ENCODE data around the gene SYVN1.

Gene SYVN1

DNA sequence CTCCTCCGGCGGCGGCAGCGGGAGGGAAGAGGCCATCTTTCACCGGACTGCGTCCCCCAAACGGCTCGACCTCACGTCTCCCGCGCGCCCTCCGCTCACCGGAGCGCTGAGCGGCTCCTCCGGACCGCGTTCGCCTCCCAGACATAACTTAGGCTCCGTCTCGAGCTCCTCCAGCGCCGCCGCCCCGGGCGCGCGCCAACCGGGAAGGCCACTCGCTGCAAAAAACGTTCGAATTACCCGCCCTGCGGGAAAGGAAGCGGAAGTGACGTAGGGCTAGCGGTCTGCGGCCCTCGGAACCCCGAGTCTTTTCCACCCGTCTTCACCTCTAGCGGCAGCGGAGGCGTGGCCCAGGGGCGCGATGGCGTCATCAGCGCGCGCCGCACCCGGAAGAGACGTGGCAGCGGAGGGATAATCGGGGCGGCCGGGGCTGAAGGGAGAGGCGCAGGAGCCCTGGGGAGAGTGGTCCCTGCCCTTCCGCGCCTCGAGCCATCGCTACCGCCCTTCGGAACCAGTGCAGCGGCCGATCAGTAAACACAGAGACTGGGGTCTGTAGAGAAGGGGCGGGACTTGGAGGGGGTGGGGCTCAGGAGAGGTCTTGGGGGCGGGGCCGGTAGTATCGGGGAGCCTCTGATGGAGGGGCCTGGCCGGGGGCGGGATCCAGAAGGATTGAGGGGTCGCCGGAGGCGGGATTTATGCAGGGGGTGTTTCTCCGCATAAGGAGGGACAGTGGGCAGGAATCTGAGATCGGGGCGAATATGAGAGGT is 50.3 kb downstream of the SYVN1 start, which contains the start of the genes CDCA5 and ZFPL1:
Gene CDCA5 (minus strand): TSS at position 207 of the 764 bp plus-strand sequence. CDS start 62 bp downstream, at position 145.
Gene ZFPL1 (plus strand): TSS at position 389 of the 764 bp plus-strand sequence. CDS start 477 bp downstream, outside the sequence.
- no peaks in the 10 kb centered on the region for H4K20me1 ChIP-seq (ENCODE audit: insufficient read depth, low read length)
- peak within 1 kb of the TSS; percentile 98 for H3K9ac ChIP-seq (ENCODE audit: low read length)
- TF ChIP-seq, protein P1, sequence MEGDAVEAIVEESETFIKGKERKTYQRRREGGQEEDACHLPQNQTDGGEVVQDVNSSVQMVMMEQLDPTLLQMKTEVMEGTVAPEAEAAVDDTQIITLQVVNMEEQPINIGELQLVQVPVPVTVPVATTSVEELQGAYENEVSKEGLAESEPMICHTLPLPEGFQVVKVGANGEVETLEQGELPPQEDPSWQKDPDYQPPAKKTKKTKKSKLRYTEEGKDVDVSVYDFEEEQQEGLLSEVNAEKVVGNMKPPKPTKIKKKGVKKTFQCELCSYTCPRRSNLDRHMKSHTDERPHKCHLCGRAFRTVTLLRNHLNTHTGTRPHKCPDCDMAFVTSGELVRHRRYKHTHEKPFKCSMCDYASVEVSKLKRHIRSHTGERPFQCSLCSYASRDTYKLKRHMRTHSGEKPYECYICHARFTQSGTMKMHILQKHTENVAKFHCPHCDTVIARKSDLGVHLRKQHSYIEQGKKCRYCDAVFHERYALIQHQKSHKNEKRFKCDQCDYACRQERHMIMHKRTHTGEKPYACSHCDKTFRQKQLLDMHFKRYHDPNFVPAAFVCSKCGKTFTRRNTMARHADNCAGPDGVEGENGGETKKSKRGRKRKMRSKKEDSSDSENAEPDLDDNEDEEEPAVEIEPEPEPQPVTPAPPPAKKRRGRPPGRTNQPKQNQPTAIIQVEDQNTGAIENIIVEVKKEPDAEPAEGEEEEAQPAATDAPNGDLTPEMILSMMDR (IDR thresholded peaks at IDR 0.05; ENCODE audit: low read length): no peak
- no peak for TF ChIP-seq EZH2 (IDR thresholded peaks at IDR 0.05; ENCODE audit: borderline replicate concordance, low read length)
- peaks cover 68% of the 10 kb centered on the region for H3K36me3 ChIP-seq (ENCODE audit: insufficient read depth, low read length)
- H3F3A ChIP-seq (ENCODE audit: insufficient read depth, low read length): no peaks in the 10 kb centered on the region
- peak within 1 kb of the TSS; percentile 97 for H3K4me3 ChIP-seq (ENCODE audit: low read depth, low read length, poor library complexity, severe bottlenecking)
- peak within 1 kb of the TSS; percentile 98 for H3K4me2 ChIP-seq (ENCODE audit: low read length)
- H2AFZ ChIP-seq (ENCODE audit: low read length): no peak within 1 kb of the TSS
- H3K27ac ChIP-seq (ENCODE audit: low read depth, low read length, poor library complexity, severe bottlenecking): peak within 1 kb of the TSS; percentile 62
- no peaks in the 10 kb centered on the region for H3K9me3 ChIP-seq (ENCODE audit: low read length)
- H3K79me2 ChIP-seq (ENCODE audit: insufficient read depth, low read length): peaks cover 18% of the 10 kb centered on the region
- no peaks in the 10 kb centered on the region for H3K9me2 ChIP-seq (ENCODE audit: low read depth, low read length)
- peaks cover 42% of the 10 kb centered on the region for H3K4me1 ChIP-seq (ENCODE audit: insufficient read depth, low read length, severe bottlenecking)
- no peaks in the 10 kb centered on the region for H3K27me3 ChIP-seq (ENCODE audit: insufficient read depth, low read length)

DNA sequence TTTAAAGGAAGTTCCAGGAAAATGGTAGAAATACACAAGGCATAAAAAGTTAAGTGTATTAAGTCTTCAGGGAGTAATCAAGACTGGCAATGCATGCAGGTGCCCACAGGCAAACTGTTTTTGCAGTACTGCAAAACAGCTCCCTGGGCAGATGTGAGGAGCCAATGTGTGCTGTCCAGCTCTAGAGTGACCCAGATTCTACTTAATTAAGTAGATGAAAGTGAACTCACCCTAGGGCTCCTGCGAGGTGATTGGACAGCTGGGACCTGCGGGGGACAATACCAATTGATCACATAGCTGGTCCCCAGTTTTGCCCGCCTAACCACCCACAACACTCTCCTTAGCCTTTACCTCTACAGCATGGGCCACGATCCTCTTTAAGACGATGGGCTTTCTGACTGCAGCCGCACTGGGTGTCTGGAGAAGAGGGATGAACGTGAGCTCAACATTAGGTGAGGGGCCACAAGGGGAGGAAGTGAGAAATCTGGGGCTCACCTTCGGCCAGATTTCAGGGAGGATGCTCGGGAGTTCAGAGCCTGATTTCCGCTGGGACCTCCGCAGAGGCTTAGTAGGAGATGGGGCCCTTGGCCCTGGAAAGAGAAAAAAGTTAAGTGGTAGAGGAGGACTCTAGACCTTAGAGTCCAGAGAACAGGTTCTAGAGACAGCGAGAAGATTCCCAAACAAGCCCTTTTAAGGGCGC is 51.0 kb downstream of the SYVN1 start:
- no peaks in the 10 kb centered on the region for H3K9me3 ChIP-seq (ENCODE audit: low read length)
- H3K4me1 ChIP-seq (ENCODE audit: insufficient read depth, low read length, severe bottlenecking): peaks cover 49% of the 10 kb centered on the region
- H3K36me3 ChIP-seq (ENCODE audit: insufficient read depth, low read length): peaks cover 72% of the 10 kb centered on the region
- H3K79me2 ChIP-seq (ENCODE audit: insufficient read depth, low read length): peaks cover 18% of the 10 kb centered on the region
- no peaks in the 10 kb centered on the region for H4K20me1 ChIP-seq (ENCODE audit: insufficient read depth, low read length)
- no peaks in the 10 kb centered on the region for H3F3A ChIP-seq (ENCODE audit: insufficient read depth, low read length)
- H3K27ac ChIP-seq (ENCODE audit: low read depth, low read length, poor library complexity, severe bottlenecking): peak overlapping the region; percentile 62
- TF ChIP-seq, protein P1 (IDR thresholded peaks at IDR 0.05; ENCODE audit: low read length): no peak
- no peak for TF ChIP-seq EZH2 (IDR thresholded peaks at IDR 0.05; ENCODE audit: borderline replicate concordance, low read length)
- no peaks in the 10 kb centered on the region for H3K9me2 ChIP-seq (ENCODE audit: low read depth, low read length)
- peak overlapping the region; percentile 98 for H3K9ac ChIP-seq (ENCODE audit: low read length)
- peak overlapping the region; percentile 98 for H3K4me2 ChIP-seq (ENCODE audit: low read length)
- no peak overlapping the region for H2AFZ ChIP-seq (ENCODE audit: low read length)
- H3K27me3 ChIP-seq (ENCODE audit: insufficient read depth, low read length): no peaks in the 10 kb centered on the region
- peak overlapping the region; percentile 97 for H3K4me3 ChIP-seq (ENCODE audit: low read depth, low read length, poor library complexity, severe bottlenecking)

DNA sequence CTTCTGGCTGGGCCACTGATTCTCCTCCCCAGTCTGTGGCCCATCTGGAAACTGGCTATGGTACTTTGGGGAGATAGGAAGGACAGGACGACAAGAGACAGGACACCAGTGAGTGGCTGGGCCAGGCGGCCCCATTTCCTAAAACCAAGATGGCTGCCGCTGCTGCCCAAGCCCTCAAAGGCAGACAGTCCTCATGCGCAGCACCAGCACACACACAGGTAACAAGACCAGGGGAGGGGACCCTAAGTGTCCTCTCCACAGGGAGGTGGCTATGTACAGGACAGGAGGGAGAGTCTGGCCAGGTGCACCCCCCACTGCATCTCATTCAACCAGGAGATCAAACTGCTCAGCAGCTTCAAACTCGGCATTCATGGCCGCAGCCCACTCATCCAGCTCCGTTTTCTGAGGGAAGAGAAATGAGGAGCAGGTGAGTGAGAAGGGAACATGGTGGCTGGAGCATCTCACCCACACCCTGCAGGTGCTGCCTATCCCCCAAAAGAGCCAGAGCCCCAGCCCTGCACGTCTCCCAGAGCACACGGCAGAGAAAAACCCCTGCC is 55.5 kb downstream of the SYVN1 start:
- Histone ChIP-seq H3K9me2 (ENCODE audit: low read depth, low read length) (no peaks in the 10 kb centered on the region), H3K4me3 (ENCODE audit: low read depth, low read length, poor library complexity, severe bottlenecking) (peak overlapping the region; percentile 24), H3K4me1 (ENCODE audit: insufficient read depth, low read length, severe bottlenecking) (peaks cover 41% of the 10 kb centered on the region), H3K27me3 (ENCODE audit: insufficient read depth, low read length) (no peaks in the 10 kb centered on the region), H3K9me3 (ENCODE audit: low read length) (no peaks in the 10 kb centered on the region), H3K27ac (ENCODE audit: low read depth, low read length, poor library complexity, severe bottlenecking) (peak overlapping the region; percentile 69), H4K20me1 (ENCODE audit: insufficient read depth, low read length) (no peaks in the 10 kb centered on the region), H3F3A (ENCODE audit: insufficient read depth, low read length) (no peaks in the 10 kb centered on the region), H3K79me2 (ENCODE audit: insufficient read depth, low read length) (peaks cover 18% of the 10 kb centered on the region), H2AFZ (ENCODE audit: low read length) (no peak overlapping the region), H3K9ac (ENCODE audit: low read length) (peak overlapping the region; percentile 18; the same call in 1 of the 2 replicates), H3K36me3 (ENCODE audit: insufficient read depth, low read length) (peaks cover 74% of the 10 kb centered on the region), H3K4me2 (ENCODE audit: low read length) (peak overlapping the region; percentile 49)
- TF ChIP-seq EZH2 (IDR thresholded peaks at IDR 0.05; ENCODE audit: borderline replicate concordance, low read length): no peak
- TF ChIP-seq, protein P1 (IDR thresholded peaks at IDR 0.05; ENCODE audit: low read length): no peak

Data from OCI-LY1 (cell line).